GM21825 (cell line): ENCODE results near the gene APH1A.
A peak's percentile ranks its signal among the peaks of the same experiment; 100 is the strongest.
"Not testable (repeated sequence)": the region's sequence is repeated elsewhere in the genome, so short reads cannot be mapped to it uniquely, and the experiment has no call there.

Source experiments
- ATAC-seq: cut with Tn5 transposase; IDR thresholded peaks from one replicate; pipeline ENCODE4 v1.9.1; 2021; ENCODE audit warnings: mild to moderate bottlenecking, moderate library complexity; ENCODE audit not compliant: unreplicated experiment

APH1A gene

DNA sequence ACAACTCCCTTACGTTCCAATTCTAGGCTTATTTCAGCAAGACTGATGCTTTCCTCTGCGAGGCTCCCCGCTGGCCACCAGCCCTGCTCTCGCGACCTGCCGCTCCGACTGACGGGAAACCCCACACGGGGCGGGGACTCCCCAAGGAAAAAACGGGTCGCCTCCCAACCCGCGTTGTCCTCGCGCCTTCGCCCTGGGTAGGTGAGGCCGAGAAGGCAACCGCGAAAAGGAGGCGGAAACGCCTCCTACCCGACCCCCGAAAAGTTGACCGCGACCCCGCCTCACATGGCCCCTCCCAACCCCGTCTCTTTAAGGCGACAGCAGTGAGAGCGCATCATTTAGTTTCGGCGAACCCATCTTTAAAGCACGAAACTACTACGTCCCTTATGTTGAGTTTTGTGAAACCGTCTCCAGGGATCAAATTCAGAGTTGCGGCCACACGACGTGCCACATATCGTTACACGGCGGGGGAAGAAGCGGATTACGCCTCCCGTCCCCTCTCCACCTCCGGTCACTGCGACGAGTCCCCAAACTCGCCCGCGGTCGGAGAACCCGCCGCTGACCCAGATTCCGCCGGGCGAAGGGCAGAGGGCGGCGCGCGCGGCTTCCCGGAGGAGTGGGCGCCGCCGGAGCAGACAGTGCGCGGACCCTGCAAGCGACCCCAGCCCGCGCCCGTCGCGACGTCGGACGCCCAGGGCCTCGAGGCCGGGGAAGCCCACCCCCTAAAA lies 34.1 kb downstream of the APH1A start:
- peak; percentile 52 for ATAC-seq

DNA sequence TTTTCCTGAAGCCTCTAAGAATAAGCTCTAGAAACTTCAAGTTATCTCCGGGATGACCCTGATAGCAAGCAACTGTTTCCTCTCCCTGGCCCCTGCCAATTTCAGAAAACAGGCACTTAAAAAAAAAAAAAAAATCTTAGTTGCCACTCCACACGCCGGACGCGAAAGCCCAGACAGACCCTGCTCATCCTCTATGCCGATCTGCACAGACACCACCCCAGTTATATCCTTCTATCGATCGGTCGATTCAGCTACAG lies 34.6 kb downstream of the APH1A start:
- ATAC-seq = no peak

DNA sequence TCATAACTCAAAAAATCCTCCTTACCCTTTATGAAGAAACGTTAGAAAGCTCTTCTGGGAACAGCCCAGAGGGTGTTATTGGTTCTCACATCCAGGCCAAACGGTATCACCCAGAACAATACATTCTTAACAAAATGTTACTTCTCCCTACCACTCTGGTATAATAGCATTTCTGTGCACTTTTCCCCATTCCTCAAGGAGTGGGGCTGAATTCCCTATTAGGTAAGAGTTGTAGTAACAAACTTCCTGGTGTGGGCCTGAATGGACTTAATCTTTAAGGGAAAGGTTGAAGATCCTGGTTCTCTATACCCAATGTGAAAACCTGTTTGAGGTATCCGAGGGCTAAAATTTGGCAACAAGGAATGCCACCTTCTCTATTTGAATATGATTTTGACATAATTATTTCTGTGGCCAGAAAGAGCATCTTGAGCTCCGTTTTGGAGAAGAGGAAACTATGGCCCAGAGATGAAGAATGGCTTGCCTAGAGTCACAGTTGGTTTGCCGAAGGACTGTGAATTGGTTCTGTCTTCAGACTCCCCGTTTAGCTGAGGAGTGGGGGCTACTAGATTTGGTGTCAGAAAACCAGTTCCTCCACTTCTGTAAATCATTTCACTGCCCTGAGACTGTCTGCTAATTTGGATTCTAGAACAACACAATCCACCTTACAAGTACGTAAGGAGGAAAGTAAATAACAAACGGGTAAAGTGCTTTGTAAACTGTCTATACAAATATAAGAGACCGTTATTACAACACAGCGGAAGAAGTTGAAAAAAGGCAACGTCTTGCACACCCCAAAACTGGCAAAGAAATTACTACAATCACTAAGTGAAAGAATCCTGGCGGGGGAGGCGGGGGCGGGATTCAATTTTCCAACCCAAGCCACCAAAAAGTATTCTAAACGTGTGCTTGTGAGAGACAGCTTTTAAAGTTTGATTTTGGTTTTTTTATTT lies 35.2 kb downstream of the APH1A start:
- no peak for ATAC-seq

DNA sequence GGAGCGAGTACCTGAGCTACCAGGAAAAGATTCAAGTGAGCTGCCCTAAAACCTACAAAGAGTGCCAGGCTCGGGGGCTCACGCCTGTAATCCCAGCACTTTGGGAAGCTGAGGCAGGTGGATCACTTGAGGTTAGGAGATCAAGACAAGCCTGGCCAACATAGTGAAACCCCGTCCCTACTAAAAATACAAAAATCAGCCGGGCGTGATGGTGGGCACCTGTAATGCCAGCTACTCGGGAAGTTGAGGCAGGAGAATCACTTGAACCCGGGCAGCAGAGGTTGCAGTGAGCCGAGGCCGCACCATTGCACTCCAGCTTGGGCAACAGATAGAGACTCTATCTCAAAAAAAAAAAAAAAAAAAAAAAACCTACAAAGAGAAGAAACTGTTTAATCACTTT lies 35.9 kb downstream of the APH1A start:
- not testable (repeated sequence) for ATAC-seq

- ATAC-seq = not testable (repeated sequence)
Observed at GRCh38 chr1:150228246-150228645, 40.6 kb downstream of the APH1A start.

DNA sequence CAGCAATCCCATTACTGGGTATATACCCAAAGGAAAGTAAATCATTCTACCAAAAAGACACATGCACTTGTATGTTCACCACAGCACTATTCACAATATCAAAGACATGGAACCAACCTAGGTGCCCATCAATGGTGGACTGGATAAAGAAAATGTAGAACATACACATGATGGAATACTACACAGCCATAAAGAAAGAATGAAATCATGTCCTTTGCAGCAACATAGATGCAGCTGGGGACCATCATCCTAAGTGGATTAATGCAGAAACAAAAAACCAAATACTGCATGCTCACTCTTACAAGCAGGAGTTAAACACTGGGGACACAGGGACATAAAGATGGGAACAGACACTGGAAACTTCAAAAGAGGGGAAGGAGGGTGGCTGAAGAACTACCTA lies 41.6 kb downstream of the APH1A start:
- ATAC-seq = no peak

GRCh38 chr1:150226486-150226885 lies 42.3 kb downstream of the APH1A start:
- no peak for ATAC-seq

- ATAC-seq = no peak
Observed at GRCh38 chr1:150225546-150225945, 43.3 kb downstream of the APH1A start.

DNA sequence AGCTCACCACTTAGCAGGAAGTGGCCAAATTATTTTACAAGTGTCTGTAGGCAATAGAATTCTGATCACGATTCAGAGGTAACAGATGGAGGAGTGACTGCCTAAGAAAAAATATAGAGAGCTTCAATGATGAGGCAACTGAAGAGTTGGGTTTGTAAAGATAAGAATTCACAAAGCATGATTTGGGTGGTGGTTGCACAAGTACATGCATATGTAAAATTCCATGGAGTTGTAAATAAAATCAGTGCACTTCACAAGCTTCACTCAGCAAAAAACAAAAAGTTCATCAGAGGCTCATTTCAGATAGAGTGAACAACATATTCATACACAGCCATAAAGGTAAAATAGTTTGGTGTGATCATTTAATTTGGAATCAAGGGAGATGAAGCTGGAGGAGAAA lies 43.8 kb downstream of the APH1A start:
- no peak for ATAC-seq

- ATAC-seq = no peak
Observed at GRCh38 chr1:150221552-150221951, 47.3 kb downstream of the APH1A start.

DNA sequence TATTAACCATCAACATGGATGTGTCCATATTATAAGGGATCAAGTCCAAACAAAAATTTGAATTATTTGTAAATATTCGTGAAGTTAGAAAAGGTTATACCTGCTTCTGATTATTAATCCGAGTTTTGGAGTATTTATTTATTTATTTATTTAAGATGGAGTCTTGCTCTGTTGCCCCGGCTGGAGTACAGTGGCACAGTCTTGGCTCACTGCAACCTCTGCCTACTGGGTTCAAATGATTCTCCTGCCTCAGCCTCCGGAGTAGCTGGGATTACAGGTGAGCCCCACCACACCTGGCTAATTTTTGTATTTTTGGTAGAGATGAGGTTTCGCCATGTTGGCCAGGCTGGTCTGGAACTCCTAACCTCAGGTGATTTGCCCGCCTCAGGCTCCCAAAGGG lies 53.0 kb downstream of the APH1A start:
- ATAC-seq = not testable (repeated sequence)
